SK-N-MC (cell line): ENCODE measurements around the gene GBP2.

ENCODE experiments used
- DNase-seq: peaks from one replicate; pipeline ENCODE4 v3.0.0-alpha.2; 2011; ENCODE audit warnings: low read depth, low spot score
- H3K27ac ChIP-seq: fragments of 200-600 bp; sonication (generic); 2 replicates; pipeline ENCODE4 v1.5.1; 2016; ENCODE audit warnings: mixed run types
- H3K36me3 ChIP-seq: fragments of 200-600 bp; sonication (generic); 2 replicates; pipeline ENCODE4 v1.6.1; 2017; ENCODE audit warnings: antibody characterized with exemption, low read length, mixed read lengths; ENCODE audit not compliant: insufficient read depth
- H3K4me3 ChIP-seq: fragments of 200-600 bp; sonication (generic); 2 replicates; pipeline ENCODE4 v1.5.1; 2016
- H3K9ac ChIP-seq: fragments of 200-600 bp; sonication (generic); 2 replicates; pipeline ENCODE4 v1.8.0; 2017; ENCODE audit warnings: mixed run types, mixed read lengths; ENCODE audit not compliant: insufficient read length
- H3K9me3 ChIP-seq: fragments of 200-600 bp; sonication (generic); 2 replicates; pipeline ENCODE4 v1.6.1; 2017; ENCODE audit warnings: low read depth, mild to moderate bottlenecking, antibody characterized with exemption, low read length, moderate library complexity, mixed read lengths
- EZH2 ChIP-seq: fragments of 200-600 bp; sonication (generic); IDR thresholded peaks from one replicate; pipeline ENCODE4 v1.6.1; 2017; ENCODE audit warnings: antibody characterized with exemption
- FOXP2 ChIP-seq: optimal IDR thresholded peaks from 2 replicates; pipeline ENCODE3; 2011; ENCODE audit warnings: mild to moderate bottlenecking, moderate library complexity; ENCODE audit not compliant: insufficient read depth; ENCODE audit errors: extremely low read length, control extremely low read depth
- POLR2AphosphoS5 ChIP-seq: IDR thresholded peaks from 2 replicates; pipeline ENCODE4 v1.6.1; 2012; ENCODE audit warnings: mild to moderate bottlenecking, low read depth, low read length, borderline replicate concordance

GBP2 gene

GRCh38 chr1:89125913-89126580, at the start of gene GBP2:
GBP2 (minus strand) TSS chr1:89126114; CDS start chr1:89121966, 4,148 bp downstream.
- no peak within 1 kb of the TSS for H3K4me3 ChIP-seq

GRCh38 chr1:89174491-89174890, 48.6 kb upstream of the GBP2 start:
- Histone ChIP-seq H3K27ac (no peak overlapping the region), H3K4me3 (no peak overlapping the region), H3K36me3 (no peaks in the 10 kb centered on the region), H3K9me3 (no peaks in the 10 kb centered on the region), H3K9ac (no peak overlapping the region)
- DNase-seq: no peak
- TF ChIP-seq POLR2AphosphoS5 (no peak), FOXP2 (no peak), EZH2 (no peak)

More at GRCh38 chr1:89125913-89126580, at the start of gene GBP2:
- Histone ChIP-seq H3K9me3 (no peaks in the 10 kb centered on the region), H3K9ac (no peak within 1 kb of the TSS), H3K27ac (no peak within 1 kb of the TSS), H3K36me3 (no peaks in the 10 kb centered on the region)
- DNase-seq: peak; percentile 20
- no peak for TF ChIP-seq FOXP2
- TF ChIP-seq EZH2: no peak
- no peak for TF ChIP-seq POLR2AphosphoS5

GRCh38 chr1:89172468-89173143, 46.7 kb upstream of the GBP2 start:
- Histone ChIP-seq H3K9me3 (no peaks in the 10 kb centered on the region), H3K36me3 (no peaks in the 10 kb centered on the region), H3K9ac (no peak overlapping the region), H3K4me3 (no peak overlapping the region), H3K27ac (no peak overlapping the region)
- no peak for DNase-seq
- TF ChIP-seq FOXP2: no peak
- no peak for TF ChIP-seq POLR2AphosphoS5
- no peak for TF ChIP-seq EZH2

- H3K27ac ChIP-seq: no peak overlapping the region
- no peak overlapping the region for H3K9ac ChIP-seq
- no peak overlapping the region for H3K4me3 ChIP-seq
- DNase-seq: no peak
- TF ChIP-seq FOXP2 (no peak), POLR2AphosphoS5 (no peak), EZH2 (no peak)
- no peaks in the 10 kb centered on the region for H3K9me3 ChIP-seq
- H3K36me3 ChIP-seq: no peaks in the 10 kb centered on the region
Measured at GRCh38 chr1:89171067-89171438, 45.1 kb upstream of the GBP2 start.

GRCh38 chr1:89170170-89171066, 44.5 kb upstream of the GBP2 start:
- TF ChIP-seq FOXP2 (no peak), EZH2 (no peak), POLR2AphosphoS5 (no peak)
- Histone ChIP-seq H3K9ac (no peak overlapping the region), H3K9me3 (no peaks in the 10 kb centered on the region), H3K4me3 (no peak overlapping the region), H3K27ac (no peak overlapping the region), H3K36me3 (no peaks in the 10 kb centered on the region)
- no peak for DNase-seq

GRCh38 chr1:89169166-89169565, 43.3 kb upstream of the GBP2 start:
- Histone ChIP-seq H3K27ac (no peak overlapping the region), H3K9ac (no peak overlapping the region), H3K9me3 (no peaks in the 10 kb centered on the region), H3K36me3 (no peaks in the 10 kb centered on the region), H3K4me3 (no peak overlapping the region)
- DNase-seq: no peak
- TF ChIP-seq FOXP2: no peak

- DNase-seq: no peak
- H3K9ac ChIP-seq: no peak overlapping the region
- TF ChIP-seq FOXP2 (no peak), POLR2AphosphoS5 (no peak), EZH2 (no peak)
Measured at GRCh38 chr1:89167590-89168230, 41.8 kb upstream of the GBP2 start.

GRCh38 chr1:89166705-89167104, 40.8 kb upstream of the GBP2 start:
- DNase-seq: no peak
- Histone ChIP-seq H3K9me3 (no peaks in the 10 kb centered on the region), H3K4me3 (no peak overlapping the region), H3K36me3 (no peaks in the 10 kb centered on the region), H3K9ac (no peak overlapping the region), H3K27ac (no peak overlapping the region)
- TF ChIP-seq EZH2: no peak
- no peak for TF ChIP-seq POLR2AphosphoS5
- no peak for TF ChIP-seq FOXP2

More at GRCh38 chr1:89167590-89168230, 41.8 kb upstream of the GBP2 start:
- Histone ChIP-seq H3K4me3 (no peak overlapping the region), H3K36me3 (no peaks in the 10 kb centered on the region), H3K9me3 (no peaks in the 10 kb centered on the region), H3K27ac (no peak overlapping the region)
